GM23338 (cell line): ENCODE measurements around the gene EBPL. TPM values are rescaled to one million over a fixed set of nuclear protein-coding genes. Genes with fewer than 3 reads are reported as not detected.
A peak's percentile ranks its signal among the peaks of the same experiment; 100 is the strongest.

Source experiments
- ATAC-seq: fragments of 200-7000 bp; cut with Tn5 transposase; 3 replicates; pipeline ENCODE4 v1.9.1; 2020
- DNase-seq: peaks from one replicate; pipeline ENCODE4 v3.0.0-alpha.2; 2015; ENCODE audit warnings: low spot score
- H2AFZ ChIP-seq: fragments of 200-600 bp; sonication (generic); 2 replicates; pipeline ENCODE4 v1.8.0; 2016; ENCODE audit warnings: antibody characterized with exemption, mild to moderate bottlenecking, moderate library complexity
- H3F3A ChIP-seq: fragments of 200-600 bp; sonication (generic); replicated peaks from 2 replicates; pipeline ENCODE4 v1.8.0; 2017; ENCODE audit warnings: antibody characterized with exemption, mixed run types, low read depth
- H3K27ac ChIP-seq: fragments of 200-600 bp; sonication (generic); 2 replicates; pipeline ENCODE4 v1.6.1; 2016; ENCODE audit warnings: low read depth
- H3K27me3 ChIP-seq: fragments of 200-600 bp; sonication (generic); 2 replicates; pipeline ENCODE4 v1.8.0; 2016; ENCODE audit warnings: mild to moderate bottlenecking, mixed run types, moderate library complexity; ENCODE audit not compliant: insufficient read depth
- H3K36me3 ChIP-seq: fragments of 200-600 bp; sonication (generic); 2 replicates; pipeline ENCODE4 v1.8.0; 2016; ENCODE audit warnings: mild to moderate bottlenecking; ENCODE audit not compliant: insufficient read depth
- H3K4me1 ChIP-seq: fragments of 200-600 bp; sonication (generic); 2 replicates; pipeline ENCODE4 v1.8.0; 2016; ENCODE audit warnings: mild to moderate bottlenecking, moderate library complexity; ENCODE audit not compliant: insufficient read depth
- H3K4me2 ChIP-seq: fragments of 200-600 bp; sonication (generic); 2 replicates; pipeline ENCODE4 v1.7.1; 2017; ENCODE audit warnings: mixed run types
- H3K4me3 ChIP-seq: fragments of 200-600 bp; sonication (generic); 2 replicates; pipeline ENCODE4 v1.6.1; 2016; ENCODE audit warnings: mixed run types
- H3K79me2 ChIP-seq: fragments of 200-600 bp; sonication (generic); replicated peaks from 2 replicates; pipeline ENCODE4 v1.8.0; 2017; ENCODE audit warnings: mild to moderate bottlenecking; ENCODE audit not compliant: insufficient read depth
- H3K9me2 ChIP-seq: fragments of 200-600 bp; sonication (generic); 2 replicates; pipeline ENCODE4 v1.8.0; 2017; ENCODE audit not compliant: insufficient read depth
- H4K20me1 ChIP-seq: fragments of 200-600 bp; sonication (generic); replicated peaks from 2 replicates; pipeline ENCODE4 v1.8.0; 2017; ENCODE audit warnings: mild to moderate bottlenecking; ENCODE audit not compliant: insufficient read depth
- H3K27ac Mint-ChIP-seq: 2 replicates; pipeline ENCODE4 v1.8.0; 2020; ENCODE audit warnings: inconsistent platforms, mild to moderate bottlenecking, moderate library complexity, mixed read lengths
- H3K27me3 Mint-ChIP-seq: 3 replicates; pipeline ENCODE4 v1.8.0; 2022; ENCODE audit warnings: low read depth, mild to moderate bottlenecking, moderate library complexity, mixed read lengths, inconsistent platforms; ENCODE audit not compliant: insufficient read depth, poor library complexity
- H3K36me3 Mint-ChIP-seq: 3 replicates; pipeline ENCODE4 v1.8.0; 2021; ENCODE audit warnings: low read depth, mild to moderate bottlenecking, inconsistent platforms, moderate library complexity, mixed read lengths
- H3K4me1 Mint-ChIP-seq: 3 replicates; pipeline ENCODE4 v1.8.0; 2020; ENCODE audit warnings: mild to moderate bottlenecking, inconsistent platforms, mixed read lengths
- H3K4me3 Mint-ChIP-seq: 3 replicates; pipeline ENCODE4 v1.8.0; 2021; ENCODE audit warnings: moderate library complexity, mild to moderate bottlenecking, inconsistent platforms, mixed read lengths
- H3K9me3 Mint-ChIP-seq: 3 replicates; pipeline ENCODE4 v1.8.0; 2020; ENCODE audit warnings: moderate library complexity, mild to moderate bottlenecking, inconsistent platforms, mixed read lengths
- CREB1 ChIP-seq: fragments of 250-450 bp; sonication (Bioruptor Pico); IDR thresholded peaks from 2 replicates; pipeline ENCODE4 v1.5.0; 2020; ENCODE audit warnings: low read depth, mild to moderate bottlenecking, moderate library complexity
- EZH2phosphoT487 ChIP-seq: fragments of 200-600 bp; sonication (generic); IDR thresholded peaks from one replicate; pipeline ENCODE4 v1.8.1; 2018; ENCODE audit warnings: antibody characterized with exemption; ENCODE audit not compliant: unreplicated experiment
- JUNB ChIP-seq: IDR thresholded peaks from one replicate; pipeline ENCODE4 v1.6.1; 2016; ENCODE audit warnings: antibody characterized with exemption; ENCODE audit not compliant: unreplicated experiment
- NANOG ChIP-seq: IDR thresholded peaks from 2 replicates; pipeline ENCODE4 v1.6.1; 2016; ENCODE audit warnings: antibody characterized with exemption, borderline replicate concordance
- REST ChIP-seq: IDR thresholded peaks from one replicate; pipeline ENCODE4 v1.6.1; 2018; ENCODE audit warnings: antibody characterized with exemption; ENCODE audit not compliant: unreplicated experiment
- polyA plus RNA-seq: library from polyadenylated mRNA; unstranded; fragments of >200 nt; fragmentation: Nextera tagmentation; extraction: Ambion mirVana; gene quantifications from 2 replicates; pipeline ENCODE4 v1.2.1, GENCODE V29; 2016
- total RNA-seq: library from RNA; depleted of rRNA; stranded (reverse); fragments of >200 nt; shearing (Covaris generic); gene quantifications from 2 replicates; pipeline ENCODE4 v1.2.3, GENCODE V29; 2014
- TF ChIP-seq, protein P1 (sequence below), 2 experiments: fragments of 200-600 bp in 1 of 2; sonication (generic) in 1 of 2; conservative IDR thresholded peaks; 2 replicates each; pipeline versions ENCODE4 v1.5.1 to v1.6.1; 2016 to 2017; ENCODE audit warnings: antibody characterized with exemption in 2 of 2, low read depth in 2 of 2, mild to moderate bottlenecking in 2 of 2, moderate library complexity in 1 of 2
- TF ChIP-seq, protein P2 (sequence below): fragments of 250-450 bp; sonication (Bioruptor Pico); IDR thresholded peaks from 2 replicates; pipeline ENCODE4 v1.5.0; 2020; ENCODE audit warnings: mild to moderate bottlenecking, moderate library complexity

Gene EBPL
- total and polyA plus RNA-seq, 2 experiments from 2014 or later = 231 to 245 TPM

GRCh38 chr13:49667773-49668172, 23.5 kb downstream of the EBPL start (continued):
- TF ChIP-seq REST = no peak
- TF ChIP-seq CREB1 (CRISPR knock-in tag) = no peak
- TF ChIP-seq NANOG = no peak
- TF ChIP-seq, protein P1, sequence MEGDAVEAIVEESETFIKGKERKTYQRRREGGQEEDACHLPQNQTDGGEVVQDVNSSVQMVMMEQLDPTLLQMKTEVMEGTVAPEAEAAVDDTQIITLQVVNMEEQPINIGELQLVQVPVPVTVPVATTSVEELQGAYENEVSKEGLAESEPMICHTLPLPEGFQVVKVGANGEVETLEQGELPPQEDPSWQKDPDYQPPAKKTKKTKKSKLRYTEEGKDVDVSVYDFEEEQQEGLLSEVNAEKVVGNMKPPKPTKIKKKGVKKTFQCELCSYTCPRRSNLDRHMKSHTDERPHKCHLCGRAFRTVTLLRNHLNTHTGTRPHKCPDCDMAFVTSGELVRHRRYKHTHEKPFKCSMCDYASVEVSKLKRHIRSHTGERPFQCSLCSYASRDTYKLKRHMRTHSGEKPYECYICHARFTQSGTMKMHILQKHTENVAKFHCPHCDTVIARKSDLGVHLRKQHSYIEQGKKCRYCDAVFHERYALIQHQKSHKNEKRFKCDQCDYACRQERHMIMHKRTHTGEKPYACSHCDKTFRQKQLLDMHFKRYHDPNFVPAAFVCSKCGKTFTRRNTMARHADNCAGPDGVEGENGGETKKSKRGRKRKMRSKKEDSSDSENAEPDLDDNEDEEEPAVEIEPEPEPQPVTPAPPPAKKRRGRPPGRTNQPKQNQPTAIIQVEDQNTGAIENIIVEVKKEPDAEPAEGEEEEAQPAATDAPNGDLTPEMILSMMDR (conservative IDR thresholded peaks at IDR 0.05; ENCODE audit: low read depth in 2 of 2) = no peak
- no peak for TF ChIP-seq EZH2phosphoT487
- no peak for TF ChIP-seq JUNB

- Histone ChIP-seq H2AFZ (no peak overlapping the region), H3K4me1 (no peaks in the 10 kb centered on the region), H3K4me3 (no peak overlapping the region), H3F3A (no peaks in the 10 kb centered on the region), H3K9me2 (no peaks in the 10 kb centered on the region), H3K36me3 (peaks cover 31% of the 10 kb centered on the region), H3K27ac (no peak overlapping the region), H3K79me2 (peaks cover 7% of the 10 kb centered on the region), H4K20me1 (peaks cover 5% of the 10 kb centered on the region), H3K4me2 (no peak overlapping the region), H3K27me3 (no peaks in the 10 kb centered on the region)
- Mint-ChIP-seq H3K36me3 (peaks cover 76% of the 10 kb centered on the region), H3K9me3 (no peaks in the 10 kb centered on the region; the same call in 2 of the 3 replicates), H3K27ac (no peak overlapping the region), H3K27me3 (peaks cover 2% of the 10 kb centered on the region), H3K4me3 (no peak overlapping the region), H3K4me1 (peaks cover 3% of the 10 kb centered on the region; the same call in 2 of the 3 replicates)
- TF ChIP-seq, protein P2, sequence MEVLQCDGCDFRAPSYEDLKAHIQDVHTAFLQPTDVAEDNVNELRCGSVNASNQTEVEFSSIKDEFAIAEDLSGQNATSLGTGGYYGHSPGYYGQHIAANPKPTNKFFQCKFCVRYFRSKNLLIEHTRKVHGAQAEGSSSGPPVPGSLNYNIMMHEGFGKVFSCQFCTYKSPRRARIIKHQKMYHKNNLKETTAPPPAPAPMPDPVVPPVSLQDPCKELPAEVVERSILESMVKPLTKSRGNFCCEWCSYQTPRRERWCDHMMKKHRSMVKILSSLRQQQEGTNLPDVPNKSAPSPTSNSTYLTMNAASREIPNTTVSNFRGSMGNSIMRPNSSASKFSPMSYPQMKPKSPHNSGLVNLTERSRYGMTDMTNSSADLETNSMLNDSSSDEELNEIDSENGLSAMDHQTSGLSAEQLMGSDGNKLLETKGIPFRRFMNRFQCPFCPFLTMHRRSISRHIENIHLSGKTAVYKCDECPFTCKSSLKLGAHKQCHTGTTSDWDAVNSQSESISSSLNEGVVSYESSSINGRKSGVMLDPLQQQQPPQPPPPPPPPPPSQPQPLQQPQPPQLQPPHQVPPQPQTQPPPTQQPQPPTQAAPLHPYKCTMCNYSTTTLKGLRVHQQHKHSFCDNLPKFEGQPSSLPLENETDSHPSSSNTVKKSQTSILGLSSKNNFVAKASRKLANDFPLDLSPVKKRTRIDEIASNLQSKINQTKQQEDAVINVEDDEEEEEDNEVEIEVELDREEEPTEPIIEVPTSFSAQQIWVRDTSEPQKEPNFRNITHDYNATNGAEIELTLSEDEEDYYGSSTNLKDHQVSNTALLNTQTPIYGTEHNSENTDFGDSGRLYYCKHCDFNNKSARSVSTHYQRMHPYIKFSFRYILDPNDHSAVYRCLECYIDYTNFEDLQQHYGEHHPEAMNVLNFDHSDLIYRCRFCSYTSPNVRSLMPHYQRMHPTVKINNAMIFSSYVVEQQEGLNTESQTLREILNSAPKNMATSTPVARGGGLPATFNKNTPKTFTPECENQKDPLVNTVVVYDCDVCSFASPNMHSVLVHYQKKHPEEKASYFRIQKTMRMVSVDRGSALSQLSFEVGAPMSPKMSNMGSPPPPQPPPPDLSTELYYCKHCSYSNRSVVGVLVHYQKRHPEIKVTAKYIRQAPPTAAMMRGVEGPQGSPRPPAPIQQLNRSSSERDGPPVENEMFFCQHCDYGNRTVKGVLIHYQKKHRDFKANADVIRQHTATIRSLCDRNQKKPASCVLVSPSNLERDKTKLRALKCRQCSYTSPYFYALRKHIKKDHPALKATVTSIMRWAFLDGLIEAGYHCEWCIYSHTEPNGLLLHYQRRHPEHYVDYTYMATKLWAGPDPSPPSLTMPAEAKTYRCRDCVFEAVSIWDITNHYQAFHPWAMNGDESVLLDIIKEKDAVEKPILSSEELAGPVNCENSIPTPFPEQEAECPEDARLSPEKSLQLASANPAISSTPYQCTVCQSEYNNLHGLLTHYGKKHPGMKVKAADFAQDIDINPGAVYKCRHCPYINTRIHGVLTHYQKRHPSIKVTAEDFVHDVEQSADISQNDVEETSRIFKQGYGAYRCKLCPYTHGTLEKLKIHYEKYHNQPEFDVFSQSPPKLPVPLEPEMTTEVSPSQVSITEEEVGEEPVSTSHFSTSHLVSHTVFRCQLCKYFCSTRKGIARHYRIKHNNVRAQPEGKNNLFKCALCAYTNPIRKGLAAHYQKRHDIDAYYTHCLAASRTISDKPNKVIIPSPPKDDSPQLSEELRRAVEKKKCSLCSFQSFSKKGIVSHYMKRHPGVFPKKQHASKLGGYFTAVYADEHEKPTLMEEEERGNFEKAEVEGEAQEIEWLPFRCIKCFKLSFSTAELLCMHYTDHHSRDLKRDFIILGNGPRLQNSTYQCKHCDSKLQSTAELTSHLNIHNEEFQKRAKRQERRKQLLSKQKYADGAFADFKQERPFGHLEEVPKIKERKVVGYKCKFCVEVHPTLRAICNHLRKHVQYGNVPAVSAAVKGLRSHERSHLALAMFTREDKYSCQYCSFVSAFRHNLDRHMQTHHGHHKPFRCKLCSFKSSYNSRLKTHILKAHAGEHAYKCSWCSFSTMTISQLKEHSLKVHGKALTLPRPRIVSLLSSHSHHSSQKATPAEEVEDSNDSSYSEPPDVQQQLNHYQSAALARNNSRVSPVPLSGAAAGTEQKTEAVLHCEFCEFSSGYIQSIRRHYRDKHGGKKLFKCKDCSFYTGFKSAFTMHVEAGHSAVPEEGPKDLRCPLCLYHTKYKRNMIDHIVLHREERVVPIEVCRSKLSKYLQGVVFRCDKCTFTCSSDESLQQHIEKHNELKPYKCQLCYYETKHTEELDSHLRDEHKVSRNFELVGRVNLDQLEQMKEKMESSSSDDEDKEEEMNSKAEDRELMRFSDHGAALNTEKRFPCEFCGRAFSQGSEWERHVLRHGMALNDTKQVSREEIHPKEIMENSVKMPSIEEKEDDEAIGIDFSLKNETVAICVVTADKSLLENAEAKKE (CRISPR knock-in tag) = no peak
- ATAC-seq (peak; percentile 85), DNase-seq (no peak)
Observed at GRCh38 chr13:49664606-49665005, 26.7 kb downstream of the EBPL start.
